Stimulated activated CD4-positive, alpha-beta T cell treated with anti-CD3 and anti-CD28 coated beads, Interleukin-2, amount 100 ng/mL, for 24 hours (primary cell): ENCODE data around the gene TCF7L2.

Experiments
- DNase-seq, 2 donors: peaks; one replicate each; pipeline ENCODE4 v3.0.0-alpha.2; 2020

The TCF7L2 gene

DNA sequence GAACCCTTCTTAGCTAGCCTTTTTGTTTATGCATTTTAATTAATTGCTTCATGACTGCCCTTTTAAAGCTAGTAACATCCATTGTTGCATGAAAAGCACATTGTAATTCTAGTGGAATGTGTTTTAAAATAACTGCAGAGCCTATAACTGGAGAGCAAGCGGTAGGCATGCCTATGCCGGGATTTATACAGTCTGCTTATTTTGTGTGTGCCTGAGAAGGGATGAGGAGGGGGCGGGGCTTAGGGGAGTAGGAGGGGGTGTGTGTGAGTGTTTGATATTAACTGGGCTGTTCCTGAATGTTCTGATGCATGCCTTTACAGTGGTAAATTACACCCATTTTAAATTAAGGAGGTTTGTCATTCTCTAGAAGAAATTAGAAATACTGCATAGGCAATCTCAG, 208.1 kb downstream of the TCF7L2 start:
- no peak for DNase-seq

DNA sequence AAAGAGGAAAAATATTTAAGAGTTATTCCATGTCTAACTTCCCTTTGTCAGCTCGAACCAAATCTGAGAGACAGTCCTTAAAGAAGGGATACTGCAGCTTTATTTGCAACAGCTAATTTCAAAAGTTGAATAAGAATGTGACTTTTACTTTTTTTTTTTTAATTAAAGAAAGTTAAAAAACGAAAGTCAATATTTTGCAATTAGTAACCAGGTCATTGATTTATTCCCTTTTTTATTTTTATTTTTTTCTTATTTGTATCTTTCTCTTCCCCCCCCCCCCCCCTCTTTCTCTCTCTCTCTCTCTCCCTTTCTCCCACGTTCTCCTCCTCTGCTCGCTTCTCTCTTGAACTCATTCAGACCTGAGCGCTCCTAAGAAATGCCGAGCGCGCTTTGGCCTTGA, 209.5 kb downstream of the TCF7L2 start:
- no peak for DNase-seq

DNA sequence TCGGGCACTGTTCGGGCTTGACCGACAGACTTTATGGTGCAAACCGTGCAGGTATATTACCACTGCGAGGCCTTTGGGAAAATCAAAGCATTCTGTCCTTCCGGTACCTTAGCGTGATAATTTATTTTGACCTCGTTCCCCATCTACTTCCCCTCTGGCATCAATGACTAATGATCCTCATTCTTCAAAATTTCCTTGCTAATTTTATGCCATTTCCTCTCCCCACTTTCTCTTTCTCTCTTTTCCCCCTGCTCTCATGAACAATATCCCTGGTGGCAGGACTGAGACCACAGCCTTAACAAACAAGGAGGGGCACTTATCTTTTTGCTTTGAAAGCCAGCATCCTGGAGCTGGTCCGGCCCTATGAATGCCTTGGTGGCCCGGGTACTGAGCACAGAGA, 210.6 kb downstream of the TCF7L2 start:
- DNase-seq, result no peak

DNA sequence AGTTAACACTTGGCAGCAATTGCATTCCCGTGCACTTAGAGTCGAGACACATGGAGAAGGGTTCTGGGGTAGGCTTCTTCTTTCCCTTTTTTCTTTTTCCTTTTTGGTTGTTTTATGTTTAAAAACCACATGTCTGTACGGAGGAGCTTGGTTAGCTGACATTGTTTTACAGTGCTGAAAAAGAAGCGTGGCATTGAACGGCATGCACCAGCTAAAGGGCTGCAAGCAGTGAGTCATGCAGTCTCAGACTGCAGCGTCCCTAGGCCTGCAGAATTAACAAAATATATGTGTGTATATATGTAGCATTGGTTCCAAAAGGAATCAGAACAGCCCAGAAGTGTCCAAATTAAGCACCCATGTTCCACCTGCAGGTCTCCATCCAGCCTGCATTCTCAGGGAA, 211.0 kb downstream of the TCF7L2 start:
- DNase-seq, result no peak

DNA sequence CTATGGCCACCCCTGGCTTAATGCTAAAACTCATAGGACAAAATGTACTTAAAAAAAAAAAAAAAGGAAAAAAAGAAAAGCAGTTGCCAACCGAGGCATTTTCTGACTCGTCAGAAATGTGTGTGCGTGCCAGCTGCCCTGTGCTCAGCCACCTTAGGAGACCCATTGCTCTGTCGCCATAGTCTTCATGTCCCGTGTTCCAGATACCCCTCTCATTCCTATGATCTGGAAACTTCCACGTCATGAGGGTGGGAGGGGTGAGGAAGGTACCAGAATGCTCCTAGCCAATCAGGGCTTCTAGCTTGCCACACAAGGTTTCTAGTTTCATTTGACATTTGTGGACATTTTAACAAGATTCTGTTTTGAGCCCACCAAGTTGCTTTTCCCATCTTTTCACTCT, 212.9 kb downstream of the TCF7L2 start:
- DNase-seq, result no peak

DNA sequence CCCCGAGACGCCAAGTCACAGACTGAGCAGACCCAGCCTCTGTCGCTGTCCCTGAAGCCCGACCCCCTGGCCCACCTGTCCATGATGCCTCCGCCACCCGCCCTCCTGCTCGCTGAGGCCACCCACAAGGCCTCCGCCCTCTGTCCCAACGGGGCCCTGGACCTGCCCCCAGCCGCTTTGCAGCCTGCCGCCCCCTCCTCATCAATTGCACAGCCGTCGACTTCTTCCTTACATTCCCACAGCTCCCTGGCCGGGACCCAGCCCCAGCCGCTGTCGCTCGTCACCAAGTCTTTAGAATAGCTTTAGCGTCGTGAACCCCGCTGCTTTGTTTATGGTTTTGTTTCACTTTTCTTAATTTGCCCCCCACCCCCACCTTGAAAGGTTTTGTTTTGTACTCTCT, 215.6 kb downstream of the TCF7L2 start:
- no peak for DNase-seq

DNA sequence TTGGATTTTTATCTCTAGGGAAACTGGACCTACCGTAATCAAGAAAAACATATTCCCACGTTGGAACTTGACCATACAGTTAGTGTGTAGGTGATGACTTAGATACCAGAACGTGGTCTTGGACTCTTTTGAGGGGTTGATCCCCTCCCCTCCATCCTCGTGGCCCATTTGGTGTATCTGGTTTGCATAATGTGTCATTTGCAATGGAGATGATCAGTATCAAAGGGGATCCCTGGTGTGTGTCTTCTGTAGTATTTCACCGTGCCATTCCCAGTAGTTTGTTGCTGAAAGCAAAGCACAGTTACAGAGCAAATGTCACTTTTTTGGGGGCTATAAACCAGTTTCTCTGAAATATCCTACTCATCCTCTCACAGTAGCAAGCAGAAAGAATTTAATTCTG, 217.7 kb downstream of the TCF7L2 start:
- DNase-seq, result no peak

DNA sequence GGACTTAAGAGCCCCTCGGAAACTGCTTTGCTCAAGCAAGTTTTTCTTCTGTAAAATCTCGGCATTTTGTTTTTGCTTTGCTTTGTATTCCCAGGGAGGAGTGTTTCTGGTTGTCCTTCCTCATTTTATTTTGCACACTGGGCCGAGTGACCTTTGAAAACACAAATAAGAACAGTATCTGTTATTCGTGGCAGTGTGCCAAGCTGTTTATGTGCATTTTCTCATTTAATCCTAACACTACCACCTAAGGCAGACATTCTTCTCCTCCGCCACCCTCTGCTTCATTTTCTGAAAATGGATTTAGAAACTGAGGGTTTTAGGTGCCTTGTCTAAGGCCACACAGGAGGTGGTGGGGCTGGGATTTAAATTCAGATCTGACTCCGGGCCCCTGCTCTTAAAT, 218.5 kb downstream of the TCF7L2 start:
- DNase-seq, result no peak

DNA sequence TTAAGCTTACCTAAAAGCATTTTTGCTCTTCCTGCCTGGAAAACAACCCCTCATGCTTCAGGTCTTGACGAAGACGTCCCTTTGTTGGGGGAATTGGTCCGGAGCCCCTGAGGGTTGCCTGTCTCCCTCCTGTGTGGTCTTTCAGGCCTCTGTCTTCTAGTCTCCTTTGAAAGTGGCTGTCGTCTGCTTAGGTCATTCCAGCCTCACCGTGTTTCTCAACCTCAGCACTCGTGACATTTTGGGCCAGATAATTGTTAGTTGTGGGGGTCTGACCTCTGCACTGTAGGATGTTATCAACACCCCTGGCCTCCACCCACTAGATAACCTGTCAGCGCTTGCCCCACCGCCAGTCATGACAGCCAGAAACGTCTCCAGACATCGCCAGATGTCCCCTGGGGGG, 219.1 kb downstream of the TCF7L2 start:
- no peak for DNase-seq

DNA sequence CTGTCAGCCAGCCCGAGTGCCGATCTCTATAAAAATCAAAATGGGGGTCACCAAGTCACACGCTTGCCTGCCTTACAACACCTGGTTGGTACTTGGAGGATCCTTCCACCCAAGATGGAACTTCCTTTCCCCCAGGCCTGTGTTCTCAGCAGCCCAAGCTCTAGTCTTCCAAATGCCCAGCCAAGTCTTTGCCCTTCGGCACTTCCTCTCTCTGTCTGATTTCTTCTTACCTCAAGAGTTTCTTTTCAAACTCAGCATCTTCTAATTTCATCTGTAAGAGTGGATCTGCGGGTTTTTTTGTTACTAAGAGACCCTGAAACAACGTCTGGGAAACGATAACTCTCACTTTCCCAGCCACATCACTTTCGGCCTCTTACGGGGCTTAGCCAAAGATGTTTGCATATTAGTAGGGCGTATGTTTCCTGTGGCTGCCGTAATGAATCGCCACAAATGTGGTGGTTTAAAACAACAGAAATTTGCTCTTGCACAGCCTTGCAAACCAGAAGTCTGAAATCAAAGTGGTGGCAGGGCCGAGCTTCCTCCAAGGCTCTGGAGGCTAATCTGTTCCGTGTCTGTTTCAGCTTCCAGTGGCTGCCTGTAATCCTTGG, 219.9 kb downstream of the TCF7L2 start:
- DNase-seq, result peak in 1 of 2 donors; percentile 9

DNA sequence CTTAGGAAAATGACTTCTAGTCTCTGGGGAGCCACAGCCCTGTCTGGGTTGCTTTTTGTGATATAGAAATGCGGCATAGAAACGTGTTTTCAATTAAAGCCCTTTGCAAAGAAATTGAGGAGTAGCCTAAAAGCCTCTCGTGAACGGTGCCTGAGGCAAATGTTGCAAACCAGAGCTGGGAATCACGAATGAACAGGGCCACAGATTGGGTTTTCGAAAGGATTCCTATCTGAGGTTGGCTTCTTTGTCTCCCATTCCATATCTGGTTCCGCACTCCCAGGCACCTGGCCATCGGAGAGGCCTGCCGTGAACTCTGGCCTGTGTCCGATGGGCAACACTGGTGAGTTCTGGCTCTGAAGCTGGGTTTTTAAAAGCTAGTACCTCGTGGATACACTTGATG, 221.6 kb downstream of the TCF7L2 start:
- no peak for DNase-seq

DNA sequence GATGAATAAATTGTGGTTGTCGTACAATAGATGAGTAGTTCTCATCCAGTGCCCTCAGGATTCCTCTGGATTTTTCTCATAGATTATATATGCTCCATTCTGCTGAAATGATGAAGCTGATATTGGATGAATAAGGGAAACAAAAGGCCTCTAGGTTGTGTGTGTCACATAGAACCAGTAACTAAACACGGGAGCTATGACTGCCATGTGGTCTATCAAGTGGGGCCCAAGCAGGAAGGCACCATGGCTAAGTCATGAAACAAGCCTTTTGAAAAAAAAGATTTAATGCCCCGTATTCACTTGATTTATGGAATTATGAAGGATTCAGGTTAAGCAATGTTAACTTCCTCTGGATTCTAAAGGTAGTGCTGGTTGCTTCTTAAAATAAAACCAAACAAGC, 225.1 kb downstream of the TCF7L2 start:
- no peak for DNase-seq

DNA sequence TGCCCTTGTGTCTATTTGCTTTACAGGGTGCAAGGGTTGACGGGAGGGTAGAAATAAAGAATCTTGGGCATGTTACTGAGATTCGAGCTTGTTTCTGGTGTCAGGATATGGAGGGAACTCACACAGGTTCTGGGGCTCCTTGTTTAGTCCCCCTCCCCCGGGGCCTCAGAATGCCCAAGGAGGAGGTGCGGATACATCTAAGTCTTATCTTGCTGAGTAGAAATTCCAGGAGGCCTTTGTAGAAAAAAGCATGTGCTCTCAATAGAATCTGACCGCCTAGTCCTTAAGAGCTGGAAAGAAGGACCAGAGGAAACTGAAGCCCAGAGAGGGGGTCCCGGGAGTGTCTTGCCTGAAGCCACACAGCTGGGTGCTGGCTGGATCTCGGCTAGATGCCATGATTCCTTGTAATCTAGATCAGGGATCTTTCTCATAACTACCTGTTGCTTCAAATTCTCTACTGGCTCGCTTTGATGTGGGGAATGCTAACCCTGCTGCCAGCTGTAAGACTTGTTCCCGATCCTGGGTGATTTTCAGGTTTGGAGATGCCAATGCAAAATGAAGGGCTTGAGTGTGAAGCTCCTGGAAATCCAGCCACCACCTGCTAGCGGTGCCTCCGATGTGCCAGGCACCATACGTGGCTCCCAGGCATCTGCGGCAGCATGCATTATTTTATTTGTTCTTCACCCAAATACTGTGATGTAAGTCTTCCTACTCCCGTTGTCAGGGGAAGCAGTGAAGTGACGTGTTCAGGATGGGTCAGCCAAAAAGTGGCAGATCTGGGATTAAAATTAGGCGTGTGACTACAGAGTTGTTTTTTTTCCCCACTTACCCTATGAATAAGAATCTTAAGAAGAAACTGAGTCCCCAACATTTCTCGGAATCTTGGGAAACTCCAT, 226.0 kb downstream of the TCF7L2 start:
- DNase-seq, result no peak

DNA sequence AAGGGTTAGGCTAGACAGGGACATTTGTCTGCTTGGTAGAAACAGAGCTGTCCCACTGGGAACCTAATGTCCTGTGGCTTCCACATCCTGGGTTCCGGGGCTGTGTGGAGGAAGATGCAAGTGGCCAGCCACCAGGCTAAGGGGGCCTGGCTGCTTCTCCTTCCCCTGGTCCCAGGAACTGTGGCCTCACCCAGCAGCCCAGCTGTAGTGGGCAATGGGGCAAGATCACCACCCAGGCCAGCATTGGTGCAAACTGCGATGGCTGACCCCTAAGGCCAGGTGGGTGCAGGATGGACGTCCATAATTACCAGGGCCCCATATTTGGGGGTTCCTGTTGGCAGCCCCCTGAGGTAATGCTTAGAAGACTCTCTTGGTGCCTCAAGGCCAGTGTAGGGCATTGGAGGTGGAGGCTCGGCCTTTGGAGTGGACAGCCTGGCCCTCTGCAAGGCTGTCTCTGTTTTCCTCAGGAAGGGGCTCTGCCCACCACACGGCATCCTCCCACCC, 226.7 kb downstream of the TCF7L2 start:
- DNase-seq, result no peak

DNA sequence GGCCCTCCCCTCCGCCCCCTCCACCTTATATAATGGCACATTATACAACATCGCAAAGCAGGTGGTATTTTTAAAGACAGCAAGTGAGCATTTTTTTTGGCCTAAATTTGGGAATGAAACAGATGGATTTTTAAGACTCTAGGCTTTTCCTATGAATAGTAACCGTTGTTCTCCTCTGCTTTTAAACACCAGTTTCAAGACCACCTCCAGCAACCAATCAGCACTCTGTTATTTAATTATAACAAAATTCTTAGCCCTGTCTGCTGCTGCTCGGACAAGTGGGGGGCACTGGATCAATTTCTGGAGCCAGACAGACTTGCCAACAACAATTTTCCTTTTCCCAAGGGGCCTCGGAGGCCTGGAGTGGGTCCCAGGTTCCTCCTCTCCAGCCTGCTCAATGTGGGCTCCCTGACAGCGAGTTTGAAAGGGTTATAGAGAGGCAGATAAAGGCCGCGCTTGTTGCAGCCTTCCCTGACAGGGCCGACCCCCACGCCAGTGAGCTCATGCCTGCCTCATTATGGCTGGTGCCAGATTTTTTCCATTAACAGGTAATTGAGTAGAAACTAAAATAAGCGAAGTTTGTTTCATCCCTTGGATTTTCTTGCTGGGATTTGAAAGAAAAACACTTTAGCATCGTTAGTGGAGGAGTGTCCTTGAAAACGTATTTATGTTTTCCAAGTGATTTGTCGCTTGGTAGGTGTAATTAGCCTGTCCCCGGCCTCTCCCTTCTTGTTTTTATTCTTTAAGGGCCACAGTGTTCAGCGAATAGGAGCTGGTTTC, 227.3 kb downstream of the TCF7L2 start:
- DNase-seq, result no peak

DNA sequence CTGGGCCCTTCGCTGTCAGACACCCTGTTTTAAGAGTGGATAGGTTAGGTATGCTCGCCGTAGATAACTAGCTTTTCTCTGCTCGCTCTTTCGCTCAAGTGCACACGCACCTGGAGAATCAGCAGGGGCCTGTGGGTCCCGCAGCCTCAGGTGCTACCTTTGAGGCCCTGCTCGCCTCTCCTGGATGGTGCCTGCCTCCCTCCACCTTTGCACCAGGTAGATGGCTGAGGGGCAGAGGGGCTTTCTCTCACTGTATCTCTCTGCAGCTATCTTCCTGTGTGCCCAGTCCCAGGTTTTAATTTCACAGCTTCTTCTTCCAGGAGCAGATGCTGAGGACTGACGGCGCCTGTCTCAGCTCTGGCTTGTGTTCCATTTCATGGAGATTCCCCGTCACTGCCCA, 227.9 kb downstream of the TCF7L2 start:
- no peak for DNase-seq

DNA sequence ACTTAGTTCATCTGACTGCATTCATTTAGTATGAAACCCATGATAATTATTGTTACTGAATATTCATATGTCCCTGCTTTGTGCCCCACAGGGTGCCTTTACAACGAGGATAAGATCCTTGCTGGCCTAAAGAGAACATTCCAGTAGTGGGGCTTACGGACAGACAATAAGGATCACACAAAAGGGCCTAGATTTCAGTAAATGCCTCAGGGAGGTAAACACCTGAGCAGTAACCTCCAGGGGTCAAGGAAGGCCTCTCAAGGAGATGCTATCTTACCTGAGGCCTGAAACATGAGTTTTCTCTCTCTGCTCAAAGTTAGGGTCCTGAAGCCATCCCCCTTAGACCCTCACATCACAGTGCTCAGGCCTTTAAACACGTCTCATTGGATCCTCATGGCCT, 228.7 kb downstream of the TCF7L2 start:
- no peak for DNase-seq

DNA sequence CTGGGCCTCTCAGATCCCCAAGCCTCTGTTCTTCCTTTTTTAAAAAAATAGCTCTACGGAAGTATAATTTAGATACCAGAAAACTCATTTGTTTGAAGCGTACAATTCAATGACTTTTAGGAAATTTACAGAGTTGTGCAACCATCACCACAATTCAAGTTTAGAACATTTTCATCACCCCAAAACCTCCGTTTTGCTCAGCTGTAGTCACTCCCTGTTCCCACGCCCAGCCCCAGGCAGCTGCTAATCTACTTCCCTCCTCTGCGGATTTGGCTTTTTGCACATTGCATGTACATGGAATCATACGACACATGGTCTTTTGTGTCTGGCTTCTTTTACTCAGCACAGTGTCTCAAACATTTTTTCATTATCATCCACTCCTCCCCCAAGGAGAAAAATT, 229.2 kb downstream of the TCF7L2 start:
- DNase-seq, result no peak

DNA sequence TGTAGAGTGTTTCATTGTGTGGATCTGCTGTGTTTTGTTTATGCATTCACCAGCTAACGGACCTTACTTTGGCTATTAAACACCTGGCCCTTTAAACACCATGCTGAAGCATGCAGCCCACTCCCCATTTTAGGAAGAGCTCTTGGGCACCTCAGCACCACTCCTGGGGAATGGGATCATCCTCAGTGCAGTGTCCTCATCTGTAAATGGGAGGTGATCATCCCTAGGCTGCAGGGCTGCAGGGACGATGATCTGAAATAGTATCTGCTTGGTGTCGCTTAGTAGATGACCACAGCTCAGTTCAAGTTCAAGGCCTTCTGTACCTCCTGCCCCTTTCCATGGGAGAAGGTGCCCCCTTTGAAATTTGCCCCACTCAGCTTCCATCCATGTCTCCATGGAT, 229.9 kb downstream of the TCF7L2 start:
- DNase-seq, result no peak

DNA sequence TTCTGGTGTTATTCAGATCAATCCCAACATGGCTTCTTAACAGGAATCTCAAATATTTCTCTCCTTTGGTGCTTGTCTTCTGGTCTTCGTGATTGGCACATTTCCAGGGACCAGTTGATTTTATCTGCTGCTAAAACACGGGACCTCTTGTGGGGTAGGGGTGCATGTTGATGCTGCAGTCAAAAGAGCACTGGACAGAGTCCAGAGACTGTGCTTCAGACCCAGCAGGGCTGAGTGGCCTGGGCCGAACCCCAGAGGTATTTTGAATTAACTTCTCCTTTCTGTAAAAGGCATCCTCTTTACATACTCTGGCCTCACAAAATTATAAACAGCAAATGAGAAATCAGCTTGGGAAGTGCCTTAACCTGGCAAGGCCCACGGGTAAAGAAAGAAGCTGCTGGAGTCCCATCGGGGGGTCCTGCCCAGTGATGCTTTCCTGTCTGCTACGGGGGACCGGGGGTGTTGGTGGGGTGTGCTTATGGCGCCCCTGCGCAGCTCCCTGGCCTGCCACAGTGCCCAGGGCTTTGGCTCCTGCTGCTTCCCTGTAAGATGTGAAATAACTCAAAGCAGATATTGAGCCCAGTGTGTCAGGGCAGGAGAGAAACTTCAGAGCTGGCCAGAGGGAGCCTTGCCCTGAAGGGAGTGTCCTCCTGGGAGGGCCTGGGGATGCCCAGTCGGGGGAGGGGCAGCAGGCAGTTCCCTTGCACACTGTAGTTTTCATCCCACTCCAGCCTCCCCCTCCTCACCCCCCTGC, 230.5 kb downstream of the TCF7L2 start:
- no peak for DNase-seq

DNA sequence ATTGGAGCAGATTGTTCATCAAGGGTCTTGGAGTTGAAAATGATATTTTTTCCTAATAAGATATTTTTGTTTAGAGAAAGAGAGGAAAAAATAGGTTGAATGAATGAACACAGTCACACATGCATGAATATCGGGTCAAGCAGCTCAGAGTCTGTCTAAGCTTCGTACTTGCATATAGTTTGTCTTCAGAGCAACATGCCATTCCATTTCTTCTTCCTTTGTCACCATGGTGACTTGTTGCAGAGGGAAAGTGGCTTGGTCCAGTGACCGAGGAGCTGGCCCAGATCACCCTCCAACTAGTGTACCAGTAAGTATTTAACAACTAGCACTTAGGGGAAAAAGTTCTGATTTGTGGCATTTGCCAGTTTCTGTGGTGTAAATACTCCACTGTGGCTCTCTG, 232.1 kb downstream of the TCF7L2 start:
- DNase-seq, result no peak

DNA sequence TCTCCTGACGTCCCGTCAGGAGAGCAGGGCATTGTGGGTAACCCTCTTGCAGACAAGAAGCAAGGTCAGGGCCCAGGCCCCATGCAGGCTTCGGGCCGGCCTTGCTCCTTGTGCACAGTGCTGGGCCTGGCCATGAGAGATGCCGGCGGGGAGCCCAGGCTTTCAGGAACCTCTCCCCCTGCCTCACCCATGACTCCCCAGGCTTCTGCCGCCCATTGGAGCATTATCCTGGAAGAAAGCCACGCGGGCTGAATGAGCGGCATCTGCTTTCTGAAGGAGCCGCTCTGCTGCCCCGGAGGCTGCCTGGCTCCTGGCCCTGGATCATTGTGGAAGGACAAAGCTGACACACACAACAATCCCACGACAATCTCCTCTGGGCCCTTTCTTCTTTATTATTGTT, 233.5 kb downstream of the TCF7L2 start:
- no peak for DNase-seq
